Measurements from ENCODE around the gene BICDL1. TPM values are rescaled to one million over a fixed set of nuclear protein-coding genes. Genes with fewer than 3 reads are reported as not detected.

The BICDL1 gene
- total RNA-seq, 6 donors from 2014 or later = 10.5 to 21.0 (median 15.9) TPM

- ATAC-seq (ENCODE audit: low FRiP score in 2 of 2) (no peak), DNase-seq (no peak)
- Histone ChIP-seq H3K36me3 (no peaks in the 10 kb centered on the region), H3K4me1 (peaks cover 0 to 6% (median 0%) of the 10 kb centered on the region in 4 donors), H3K4me3 (no peak overlapping the region), H3K9me3 (no peaks in the 10 kb centered on the region), H3K27me3 (no peaks in the 10 kb centered on the region), H3K27ac (no peak overlapping the region)
- WGBS, 2 donors = 93 to 96% methylated on average over 1 of the region's 1 CpG
- no peak for TF ChIP-seq EP300 (IDR thresholded peaks at IDR 0.05)
- TF ChIP-seq CTCF (IDR thresholded peaks at IDR 0.05) = no peak
- TF ChIP-seq POLR2A (IDR thresholded peaks at IDR 0.05) = no peak
- no peak for TF ChIP-seq POLR2AphosphoS5 (IDR thresholded peaks at IDR 0.05)
Observed at GRCh38 chr12:120060196-120060595, 71.2 kb downstream of the BICDL1 start.

- Histone ChIP-seq H3K27ac (no peak overlapping the region), H3K9me3 (no peaks in the 10 kb centered on the region), H3K4me3 (no peak overlapping the region), H3K36me3 (no peaks in the 10 kb centered on the region), H3K27me3 (no peaks in the 10 kb centered on the region), H3K4me1 (peaks cover 0 to under 1% (median 0%) of the 10 kb centered on the region in 4 donors)
- WGBS, 2 donors = 76 to 80% methylated on average over 5 of the region's 5 CpGs
- DNase-seq = no peak
- no peak for TF ChIP-seq EP300 (IDR thresholded peaks at IDR 0.05)
- TF ChIP-seq POLR2AphosphoS5 (IDR thresholded peaks at IDR 0.05) = no peak
- TF ChIP-seq CTCF (IDR thresholded peaks at IDR 0.05) = no peak
- TF ChIP-seq POLR2A (IDR thresholded peaks at IDR 0.05) = no peak
- no peak for ATAC-seq (ENCODE audit: low FRiP score in 2 of 2)
Observed at GRCh38 chr12:120060717-120061116, 71.7 kb downstream of the BICDL1 start.

GRCh38 chr12:120061575-120062214 lies 72.7 kb downstream of the BICDL1 start:
- H3K4me1 ChIP-seq = no peaks in the 10 kb centered on the region
- no peak overlapping the region for H3K4me3 ChIP-seq
- H3K27ac ChIP-seq = no peak overlapping the region
- H3K9me3 ChIP-seq = no peaks in the 10 kb centered on the region
- no peak for TF ChIP-seq POLR2AphosphoS5 (IDR thresholded peaks at IDR 0.05)
- no peak for TF ChIP-seq POLR2A (IDR thresholded peaks at IDR 0.05)
- no peak for TF ChIP-seq EP300 (IDR thresholded peaks at IDR 0.05)
- no peak for TF ChIP-seq CTCF (IDR thresholded peaks at IDR 0.05)
- no peaks in the 10 kb centered on the region for H3K36me3 ChIP-seq
- no peaks in the 10 kb centered on the region for H3K27me3 ChIP-seq
- DNase-seq = no peak
- WGBS, 2 donors = 76 to 82% methylated on average over 10 of the region's 10 CpGs
- no peak for ATAC-seq (ENCODE audit: low FRiP score in 2 of 2)

GRCh38 chr12:120062976-120063579 lies 74.0 kb downstream of the BICDL1 start:
- no peak for TF ChIP-seq POLR2A (IDR thresholded peaks at IDR 0.05)
- TF ChIP-seq CTCF (IDR thresholded peaks at IDR 0.05) = no peak
- no peak for TF ChIP-seq EP300 (IDR thresholded peaks at IDR 0.05)
- TF ChIP-seq POLR2AphosphoS5 (IDR thresholded peaks at IDR 0.05) = no peak
- no peaks in the 10 kb centered on the region for H3K4me1 ChIP-seq
- no peak overlapping the region for H3K27ac ChIP-seq
- no peaks in the 10 kb centered on the region for H3K9me3 ChIP-seq
- no peaks in the 10 kb centered on the region for H3K27me3 ChIP-seq
- ATAC-seq (ENCODE audit: low FRiP score in 2 of 2) (no peak), DNase-seq (no peak)
- no peak overlapping the region for H3K4me3 ChIP-seq
- WGBS, 2 donors = 85 to 90% methylated on average over 3 of the region's 3 CpGs
- no peaks in the 10 kb centered on the region for H3K36me3 ChIP-seq

Data from upper lobe of left lung (tissue), 6 donors.